ENCODE results near the gene MAMSTR.
"Not testable (repeated sequence)": the region's sequence is repeated elsewhere in the genome, so short reads cannot be mapped to it uniquely, and the experiment has no call there.

Gene MAMSTR

GRCh38 chr19:48718106-48718505 lies 1.4 kb downstream of the MAMSTR start:
- not testable (repeated sequence) for FAIRE-seq

GRCh38 chr19:48716562-48717291 lies 2.8 kb downstream of the MAMSTR start:
- FAIRE-seq = peak; percentile 70

- FAIRE-seq = peak; percentile 69
These were observed 3.8 kb downstream of the MAMSTR start for GRCh38 chr19:48715681-48716171.

GRCh38 chr19:48714759-48715675 lies 4.5 kb downstream of the MAMSTR start:
- FAIRE-seq = no peak

- peak; percentile 99 for FAIRE-seq
These were observed 5.4 kb downstream of the MAMSTR start for GRCh38 chr19:48713864-48714755.

GRCh38 chr19:48713041-48713863 lies 6.3 kb downstream of the MAMSTR start:
- FAIRE-seq = no peak

- no peak for FAIRE-seq
These were observed 8.3 kb downstream of the MAMSTR start for GRCh38 chr19:48711106-48711662.

- FAIRE-seq = no peak
These were observed 11.1 kb downstream of the MAMSTR start for GRCh38 chr19:48708471-48708870.

GRCh38 chr19:48705431-48705830 lies 14.1 kb downstream of the MAMSTR start:
- no peak for FAIRE-seq

GRCh38 chr19:48703316-48703715 lies 16.2 kb downstream of the MAMSTR start:
- no peak for FAIRE-seq

GRCh38 chr19:48702701-48703100 lies 16.8 kb downstream of the MAMSTR start:
- FAIRE-seq = no peak

GRCh38 chr19:48698046-48698445 lies 21.5 kb downstream of the MAMSTR start:
- no peak for FAIRE-seq

- no peak for FAIRE-seq
These were observed 23.0 kb downstream of the MAMSTR start for GRCh38 chr19:48696353-48697010.

GRCh38 chr19:48695743-48696352 lies 23.7 kb downstream of the MAMSTR start, which contains the start of gene FUT2:
Gene FUT2 (plus strand): TSS chr19:48695971. CDS start chr19:48702957, 6,986 bp downstream.
- FAIRE-seq = no peak

- FAIRE-seq = not testable (repeated sequence)
These were observed 25.9 kb downstream of the MAMSTR start for GRCh38 chr19:48693629-48694028.

GRCh38 chr19:48689449-48689848 lies 30.1 kb downstream of the MAMSTR start:
- no peak for FAIRE-seq

GRCh38 chr19:48687776-48688175 lies 31.7 kb downstream of the MAMSTR start:
- FAIRE-seq = no peak

- not testable (repeated sequence) for FAIRE-seq
These were observed 32.9 kb downstream of the MAMSTR start for GRCh38 chr19:48686637-48687036.

GRCh38 chr19:48686088-48686487 lies 33.4 kb downstream of the MAMSTR start:
- no peak for FAIRE-seq

- FAIRE-seq = no peak
These were observed 33.9 kb downstream of the MAMSTR start for GRCh38 chr19:48685583-48685982.

All from G401.6 (cell line).